Stimulated activated CD8-positive, alpha-beta memory T cell treated with anti-CD3 and anti-CD28 coated beads, Interleukin-7, amount 100 ng/mL, for 4 hours (primary cell): ENCODE data around the gene SLC22A23.

Experiments
- DNase-seq, 2 donors: peaks; one replicate each; pipeline ENCODE4 v3.0.0-alpha.2; 2020; ENCODE audit warnings: low read depth in 2 of 2

Gene SLC22A23

GRCh38 chr6:3299221-3299620 lies 157.6 kb downstream of the SLC22A23 start:
- DNase-seq = no peak

GRCh38 chr6:3297909-3298308 lies 158.9 kb downstream of the SLC22A23 start:
- DNase-seq = no peak

DNA sequence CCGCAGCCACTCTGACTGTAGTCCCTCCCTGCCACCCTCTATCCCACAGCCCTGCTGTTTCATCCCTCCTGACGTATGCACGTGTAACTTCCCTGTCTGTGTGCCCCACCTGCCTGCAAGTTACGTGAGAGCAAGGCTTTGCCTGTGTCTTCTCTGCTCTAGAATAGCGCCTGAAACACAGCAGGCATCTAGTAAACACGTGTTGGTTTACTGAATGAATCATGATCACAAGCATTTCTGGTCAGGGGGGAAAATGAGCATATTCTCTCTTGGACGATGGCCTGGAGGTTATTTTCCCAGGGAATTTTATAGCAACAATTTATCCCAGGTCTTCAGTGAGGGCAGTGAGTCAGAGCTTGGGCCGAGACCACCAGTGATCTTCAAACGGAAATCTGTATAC lies 159.8 kb downstream of the SLC22A23 start:
- DNase-seq = no peak

DNA sequence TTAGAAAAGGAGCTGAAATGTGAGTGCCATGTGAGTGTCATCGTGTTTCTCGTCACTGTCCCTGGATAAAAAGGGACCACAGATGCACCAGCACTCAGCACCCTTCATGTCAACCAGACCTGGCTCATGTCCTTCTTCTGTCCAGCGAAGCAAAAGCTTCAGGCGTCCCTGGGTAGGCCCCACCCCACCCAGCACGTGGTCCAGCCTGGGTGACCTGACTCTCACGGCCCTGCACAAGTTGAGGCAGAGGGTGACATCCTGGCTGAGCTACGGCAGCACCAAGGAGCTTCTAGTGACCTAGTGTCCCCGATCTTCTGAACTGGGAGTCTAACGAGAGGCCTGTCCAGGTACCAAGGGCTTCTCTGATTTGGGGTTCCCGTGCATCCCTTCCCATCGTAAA lies 160.3 kb downstream of the SLC22A23 start:
- no peak for DNase-seq

- no peak for DNase-seq
Observed at GRCh38 chr6:3296078-3296477, 160.8 kb downstream of the SLC22A23 start.

GRCh38 chr6:3294921-3295871 lies 161.7 kb downstream of the SLC22A23 start:
- no peak for DNase-seq

DNA sequence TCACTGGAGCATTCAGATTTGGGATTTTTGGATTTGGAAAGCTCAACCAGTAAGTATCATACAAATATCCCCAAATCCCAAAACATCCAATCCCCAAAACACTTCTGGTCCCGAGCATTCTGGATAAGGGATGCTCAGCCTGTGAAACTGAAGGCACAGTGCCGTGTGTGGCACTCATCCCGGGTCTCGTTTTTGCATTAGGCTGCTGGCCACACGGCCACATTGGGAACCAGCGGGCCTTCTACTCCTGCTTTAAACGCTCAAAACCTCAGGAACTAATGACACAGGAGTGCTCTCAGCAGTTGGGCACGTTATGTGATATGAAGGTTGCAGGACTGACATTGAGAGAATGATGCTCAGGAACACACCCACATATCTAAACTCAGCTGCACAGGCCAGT lies 162.5 kb downstream of the SLC22A23 start:
- DNase-seq = no peak

DNA sequence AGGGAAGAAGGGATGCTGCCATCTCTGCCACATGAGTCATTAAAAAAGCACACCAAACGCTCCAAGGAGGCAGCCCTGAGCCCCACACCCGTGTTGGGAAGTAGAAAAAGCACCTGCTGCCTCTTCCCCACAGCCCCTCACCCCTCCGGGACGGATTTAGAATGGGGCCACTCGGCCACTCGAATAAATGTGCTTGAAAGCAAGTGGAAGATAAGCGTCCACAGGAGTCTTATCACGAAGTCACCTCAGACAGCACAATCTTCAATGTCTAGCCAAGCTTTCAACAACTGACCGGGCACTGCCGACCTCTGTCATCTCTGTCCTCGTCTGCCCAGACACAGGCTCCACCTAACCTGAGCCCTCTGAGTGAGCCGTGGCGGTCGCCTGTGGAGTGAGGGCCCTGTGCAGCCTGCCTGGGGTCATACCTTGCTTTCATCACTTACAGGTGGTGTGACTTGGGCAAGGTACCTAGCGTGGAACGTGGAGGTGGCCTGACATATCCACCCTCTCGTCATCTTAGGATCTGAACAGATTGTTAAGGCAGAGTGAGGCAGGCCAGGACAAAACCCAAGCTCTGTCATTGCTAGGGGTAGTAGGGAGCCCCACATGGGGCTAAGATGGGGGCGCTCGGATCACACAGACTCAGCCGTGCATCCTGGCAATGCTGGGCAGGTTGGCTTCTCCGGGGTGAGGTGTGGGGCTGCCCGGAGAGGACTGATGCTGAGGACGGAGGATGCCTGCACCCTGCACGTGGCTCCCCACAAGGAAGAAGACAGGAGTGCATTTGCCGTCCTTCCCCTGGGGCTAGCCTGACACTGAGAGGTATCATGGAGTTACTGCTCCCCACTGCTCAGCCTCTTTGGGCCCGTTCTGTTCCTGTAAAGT lies 163.3 kb downstream of the SLC22A23 start:
- no peak for DNase-seq

DNA sequence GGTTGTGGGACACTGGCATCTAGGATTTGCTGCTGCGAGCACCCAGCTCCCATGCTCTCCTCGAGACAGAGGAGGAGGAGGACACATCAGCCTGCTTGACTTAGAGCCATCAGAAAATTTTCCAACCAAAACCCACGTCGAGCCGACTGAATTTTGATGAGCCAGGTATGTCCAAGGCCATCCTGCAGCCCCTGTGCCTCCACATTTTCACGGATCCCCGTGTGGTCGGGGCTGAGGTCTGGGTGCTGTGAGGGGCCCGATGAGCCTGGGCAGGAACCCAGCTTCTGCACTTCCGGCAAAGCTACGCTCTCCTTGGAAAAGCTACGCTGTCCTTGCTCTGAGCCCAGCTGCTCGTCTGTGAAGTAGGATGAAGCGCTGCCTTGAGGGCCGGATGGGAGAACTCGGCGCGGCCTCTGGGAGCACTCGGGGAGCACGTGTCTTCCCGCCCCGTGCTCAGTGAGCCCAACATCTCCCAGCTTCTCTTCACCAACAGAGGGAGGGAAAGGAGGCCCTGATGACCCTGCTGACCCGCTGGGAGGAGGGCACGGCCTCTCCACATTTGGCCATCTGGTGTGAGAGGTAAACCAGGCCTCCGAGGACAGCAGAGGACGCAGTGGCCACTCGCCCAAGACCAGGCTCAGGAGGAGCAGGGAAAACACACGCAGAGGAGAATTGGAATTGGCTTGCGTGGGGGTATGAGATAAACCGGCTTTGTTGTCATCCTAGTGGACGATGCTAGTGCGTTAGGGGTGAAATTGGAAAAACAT lies 164.2 kb downstream of the SLC22A23 start:
- DNase-seq = no peak

- no peak for DNase-seq
Observed at GRCh38 chr6:3291987-3292386, 164.9 kb downstream of the SLC22A23 start.

DNA sequence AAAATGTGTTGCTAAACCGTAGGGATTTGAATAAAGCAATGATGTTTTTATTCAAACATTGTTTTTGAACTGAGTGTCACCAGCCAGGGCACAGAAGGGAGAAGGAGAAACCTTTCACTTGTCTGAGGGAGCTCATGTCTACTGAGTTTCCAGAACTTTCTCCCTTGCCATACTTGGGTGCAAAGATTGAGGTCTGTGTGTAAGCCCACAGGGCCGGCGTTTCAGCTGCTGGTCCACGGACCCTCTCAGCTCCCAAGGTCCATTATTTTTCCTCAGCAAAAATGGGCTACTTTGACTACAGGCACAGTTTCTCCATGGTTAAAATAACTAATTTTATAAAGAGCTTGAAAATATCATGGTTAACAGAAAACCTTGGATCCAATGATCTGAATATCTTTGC lies 165.5 kb downstream of the SLC22A23 start:
- DNase-seq = no peak

- no peak for DNase-seq
Observed at GRCh38 chr6:3290931-3291211, 166.0 kb downstream of the SLC22A23 start.

DNA sequence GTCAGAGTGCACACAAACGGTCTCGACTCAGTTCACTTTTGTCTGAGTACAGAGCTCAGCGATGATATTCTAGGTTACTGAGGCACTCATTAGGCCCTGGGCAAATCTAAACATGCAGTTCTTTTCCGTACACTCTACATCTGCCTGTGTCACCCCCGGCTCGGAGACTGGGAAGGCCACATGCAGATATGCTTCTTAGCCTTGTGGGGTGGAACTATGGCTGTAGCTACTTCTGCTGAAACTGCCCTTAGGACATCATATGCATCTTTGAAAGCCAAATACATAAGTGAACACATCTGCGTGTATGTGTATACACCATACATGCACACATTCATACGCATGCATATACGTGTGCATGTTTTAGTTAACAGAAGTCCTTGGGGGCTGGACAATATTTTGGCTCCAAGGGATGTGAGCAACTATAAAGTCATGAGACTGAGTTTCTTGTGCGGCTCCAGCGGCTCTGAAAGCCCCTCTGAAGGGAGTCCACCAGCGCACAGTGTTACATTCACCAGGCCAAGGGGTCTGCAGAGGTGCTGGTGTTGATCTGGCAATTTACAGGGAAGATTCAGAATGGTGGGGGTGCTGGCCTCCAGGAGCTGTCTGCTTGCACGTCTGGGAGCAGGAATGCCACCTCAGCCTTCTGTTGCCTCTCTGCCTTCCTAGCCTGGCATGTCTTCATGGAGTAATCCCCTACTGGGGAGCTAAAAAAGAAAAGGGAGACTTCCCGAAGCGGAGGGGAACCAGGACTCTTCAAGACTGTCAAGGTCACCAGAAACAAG lies 166.5 kb downstream of the SLC22A23 start:
- no peak for DNase-seq

DNA sequence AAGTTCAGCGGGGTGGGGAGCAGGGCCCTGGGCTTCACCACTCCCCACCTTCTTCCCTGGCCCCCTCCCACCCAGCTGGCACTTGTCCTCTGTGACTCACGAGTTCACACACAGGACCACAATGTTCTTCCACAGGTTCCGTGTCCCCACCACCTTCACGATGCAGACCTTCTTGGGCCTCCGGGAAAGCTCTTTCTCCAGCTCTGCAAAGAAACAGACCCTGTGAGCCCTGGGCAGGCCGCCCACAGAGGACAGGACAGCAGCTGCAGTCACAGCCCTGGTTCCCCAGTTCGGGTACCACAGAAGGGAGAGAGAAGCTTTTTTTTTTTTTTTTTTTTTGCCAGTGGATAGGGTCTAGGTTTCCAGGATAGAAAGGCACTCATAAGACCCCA lies 167.2 kb downstream of the SLC22A23 start:
- no peak for DNase-seq

DNA sequence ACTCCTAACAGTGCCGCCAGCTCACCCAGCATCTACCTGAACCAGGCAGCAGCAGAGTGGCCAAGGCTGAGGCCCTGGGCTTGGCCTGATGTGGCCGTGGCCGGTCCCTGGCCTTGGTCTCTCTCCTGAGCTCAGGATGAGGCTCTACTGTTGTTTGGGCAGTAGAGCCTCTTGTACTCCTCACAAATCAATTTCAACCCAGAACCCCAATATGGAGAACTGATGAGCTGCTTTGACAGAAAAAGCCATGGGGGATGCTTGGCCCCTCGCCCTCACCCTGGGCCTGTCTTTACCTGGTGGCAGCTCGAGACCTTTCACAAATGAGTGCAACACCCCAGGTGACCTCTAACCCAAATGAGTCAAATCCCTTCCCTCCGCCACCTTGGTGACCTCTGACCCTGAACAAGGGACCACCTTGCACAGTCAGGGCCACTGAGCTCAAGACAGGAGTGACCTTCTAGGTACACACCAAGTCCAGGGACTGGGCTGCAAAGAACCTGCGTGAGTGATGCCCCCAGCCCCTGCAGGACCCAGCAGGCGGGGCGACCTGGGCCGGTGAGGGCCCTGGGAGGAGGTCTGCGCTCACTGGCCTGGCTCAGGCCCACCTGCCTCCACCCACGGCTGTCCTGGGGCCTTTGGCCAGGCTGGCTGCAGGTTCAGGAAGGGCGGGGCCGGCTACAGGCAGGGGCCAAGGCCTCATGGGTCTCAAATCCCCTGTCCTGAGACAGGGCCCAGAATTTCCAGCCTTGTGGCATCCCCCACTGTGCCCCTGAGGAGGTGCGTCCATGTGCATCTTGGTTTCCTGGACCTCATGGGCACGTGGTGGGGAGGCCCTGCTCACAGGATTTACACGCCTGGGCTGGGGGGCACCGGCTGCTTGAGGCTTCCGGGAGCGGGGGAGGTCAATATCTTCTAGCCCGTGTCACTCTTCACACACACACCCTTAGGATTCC lies 167.9 kb downstream of the SLC22A23 start:
- DNase-seq = no peak

DNA sequence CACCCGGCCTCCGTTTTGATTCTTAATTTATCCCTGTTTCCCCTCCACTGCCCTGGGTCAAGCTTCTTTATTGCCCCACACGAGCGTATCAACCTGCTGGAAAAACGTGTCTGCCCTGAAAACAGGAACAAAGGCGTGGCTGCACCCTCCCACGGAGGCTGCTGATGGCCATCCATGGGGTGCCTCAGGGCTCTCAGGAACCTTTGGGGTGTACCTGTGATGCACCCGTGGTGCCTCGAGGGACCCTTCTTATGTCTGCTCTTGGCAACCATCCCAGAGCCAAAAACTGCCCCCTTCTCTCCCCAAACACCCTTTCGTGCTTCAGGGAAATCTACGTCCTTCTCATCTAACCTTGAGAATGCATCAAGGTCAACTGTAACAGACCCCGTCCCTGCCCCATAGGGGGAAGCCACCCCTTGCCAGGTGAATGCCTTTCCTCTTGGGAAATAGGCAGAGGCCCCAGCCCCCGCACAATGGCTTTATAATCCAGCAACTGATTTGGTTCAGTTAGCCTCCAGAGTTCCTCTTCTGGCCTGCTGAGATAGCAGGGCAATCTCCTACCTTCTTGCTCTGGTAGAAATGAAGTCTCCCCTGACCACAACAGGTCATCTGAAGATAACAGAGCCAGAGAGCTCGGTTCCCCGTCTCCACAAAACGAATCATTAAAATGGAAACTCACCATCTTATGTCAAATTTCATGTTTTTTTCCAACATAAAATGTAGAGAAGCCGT lies 168.7 kb downstream of the SLC22A23 start:
- DNase-seq = no peak

GRCh38 chr6:3287308-3287707 lies 169.5 kb downstream of the SLC22A23 start:
- DNase-seq = no peak

GRCh38 chr6:3286641-3287171 lies 170.1 kb downstream of the SLC22A23 start:
- DNase-seq = no peak

DNA sequence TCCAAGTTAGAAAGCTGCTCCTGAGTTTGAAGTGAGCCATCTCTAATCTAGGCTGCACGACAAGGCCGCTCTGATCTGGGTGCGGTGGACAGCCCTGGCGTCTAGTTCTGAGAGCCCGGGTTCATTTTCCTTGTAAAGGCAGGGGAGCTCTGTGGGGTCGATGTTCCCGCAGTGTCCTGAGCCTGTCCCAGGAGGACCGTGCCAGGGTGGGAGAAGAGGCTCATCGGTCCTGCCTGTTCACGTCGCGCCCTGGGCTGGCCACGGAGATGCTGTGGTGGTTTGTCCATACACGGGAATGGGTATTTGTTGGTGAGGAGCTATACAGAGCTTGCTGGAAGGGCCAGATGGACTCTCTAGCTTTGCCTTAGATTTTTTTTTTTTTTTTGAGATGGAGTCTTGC lies 171.1 kb downstream of the SLC22A23 start:
- DNase-seq = no peak
